K562 (cell line): ENCODE data around the gene CYS1.

ENCODE experiments used
- ARID3B ChIP-seq: fragments of 250-450 bp; sonication (Bioruptor Pico); IDR thresholded peaks from 2 replicates; pipeline ENCODE4 v1.4.0; 2020; ENCODE audit warnings: borderline replicate concordance
- ATF1 ChIP-seq, 2 experiments: fragments of 450-650 bp in 1 of 2; IDR thresholded peaks; 2 replicates each; pipeline ENCODE4 v1.6.1; 2016; ENCODE audit warnings: missing compliant biosample characterization in 1 of 2, missing genetic modification characterization in 1 of 2
- CBFB ChIP-seq: sonication (generic); formaldehyde crosslinking; IDR thresholded peaks from 2 replicates; pipeline ENCODE4 v1.4.0; 2020; ENCODE audit warnings: mild to moderate bottlenecking, missing genetic modification reagents
- CHD2 ChIP-seq: IDR thresholded peaks from 2 replicates; pipeline ENCODE4 v1.6.1; 2011; ENCODE audit warnings: low read depth, low read length
- CTCF ChIP-seq, 3 experiments: IDR thresholded peaks in 2 of 3; conservative IDR thresholded peaks in 1 of 3; 2 replicates each; pipeline ENCODE4 v1.5.1; 2011 to 2012; ENCODE audit warnings: low read length in 3 of 3, mild to moderate bottlenecking in 3 of 3, control low read depth in 2 of 3, improper control_type of control experiment in 1 of 3, inconsistent platforms in 1 of 3, low read depth in 1 of 3, mixed read lengths in 1 of 3, moderate library complexity in 1 of 3; ENCODE audit not compliant: insufficient read depth in 2 of 3
- GABPB1 ChIP-seq: sonication (generic); formaldehyde crosslinking; IDR thresholded peaks from 2 replicates; pipeline ENCODE4 v1.8.0; 2022; ENCODE audit warnings: mild to moderate bottlenecking, missing genetic modification reagents
- SMC3 ChIP-seq: conservative IDR thresholded peaks from 2 replicates; pipeline ENCODE4 v1.6.1; 2011; ENCODE audit warnings: low read depth, low read length, improper control_type of control experiment; ENCODE audit not compliant: insufficient read depth
- SP1 ChIP-seq: sonication (generic); formaldehyde crosslinking; IDR thresholded peaks from 2 replicates; pipeline ENCODE4 v1.8.1; 2022; ENCODE audit warnings: mild to moderate bottlenecking, missing genetic modification reagents
- ZBTB33 ChIP-seq: sonication (generic); formaldehyde crosslinking; IDR thresholded peaks from 2 replicates; pipeline ENCODE4 v1.8.1; 2023; ENCODE audit warnings: mild to moderate bottlenecking, missing genetic modification reagents
- ZFP36 ChIP-seq: fragments of 150-350 bp; IDR thresholded peaks from 2 replicates; pipeline ENCODE4 v1.6.1; 2018; ENCODE audit warnings: low read length, low read depth; ENCODE audit not compliant: partially characterized antibody
- TF ChIP-seq, protein P1 (sequence below): fragments of 450-650 bp; IDR thresholded peaks from 2 replicates; pipeline ENCODE4 v1.6.1; 2016; ENCODE audit warnings: borderline replicate concordance
- TF ChIP-seq, protein P2 (sequence below): sonication (generic); formaldehyde crosslinking; IDR thresholded peaks from 2 replicates; pipeline ENCODE4 v1.8.0; 2022; ENCODE audit warnings: mild to moderate bottlenecking, missing genetic modification reagents, borderline replicate concordance

DNA sequence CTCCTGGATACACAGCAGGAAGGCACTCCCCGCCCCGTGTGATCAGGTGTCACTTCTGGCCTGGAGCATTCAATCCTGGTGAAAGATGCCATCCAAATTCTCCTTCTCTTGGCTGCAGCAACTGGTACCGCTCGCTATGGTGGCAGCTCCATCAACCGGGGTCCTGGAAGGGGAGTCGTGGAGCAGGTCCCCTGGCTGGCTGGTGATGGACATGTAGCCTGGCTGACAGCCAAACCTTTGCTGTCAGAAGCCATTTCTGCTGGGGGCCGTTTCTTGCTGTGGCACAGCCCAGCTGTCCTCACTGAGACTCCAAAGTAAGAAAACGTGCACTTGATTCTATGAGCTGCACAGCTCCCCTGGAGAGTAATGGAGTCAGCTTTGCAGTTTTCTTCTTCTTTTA lies 7.1 kb upstream of the CYS1 start:
- TF ChIP-seq CTCF (IDR thresholded peaks at IDR 0.05 in 2 of 3, conservative IDR thresholded peaks at IDR 0.05 in 1 of 3; ENCODE audit: insufficient read depth in 2 of 3, low read depth in 1 of 3, low read length in 3 of 3) (no peak), SP1 (CRISPR knock-in tag) (no peak), GABPB1 (CRISPR knock-in tag) (no peak), SMC3 (no peak), CHD2 (no peak), ZBTB33 (CRISPR knock-in tag) (no peak), ATF1 (CRISPR knock-in tag; IDR thresholded peaks at IDR 0.05) (no peak), ATF1 (tag; IDR thresholded peaks at IDR 0.05) (no peak), ARID3B (no peak), ZFP36 (no peak), CBFB (CRISPR knock-in tag) (no peak)
- TF ChIP-seq, protein P1, sequence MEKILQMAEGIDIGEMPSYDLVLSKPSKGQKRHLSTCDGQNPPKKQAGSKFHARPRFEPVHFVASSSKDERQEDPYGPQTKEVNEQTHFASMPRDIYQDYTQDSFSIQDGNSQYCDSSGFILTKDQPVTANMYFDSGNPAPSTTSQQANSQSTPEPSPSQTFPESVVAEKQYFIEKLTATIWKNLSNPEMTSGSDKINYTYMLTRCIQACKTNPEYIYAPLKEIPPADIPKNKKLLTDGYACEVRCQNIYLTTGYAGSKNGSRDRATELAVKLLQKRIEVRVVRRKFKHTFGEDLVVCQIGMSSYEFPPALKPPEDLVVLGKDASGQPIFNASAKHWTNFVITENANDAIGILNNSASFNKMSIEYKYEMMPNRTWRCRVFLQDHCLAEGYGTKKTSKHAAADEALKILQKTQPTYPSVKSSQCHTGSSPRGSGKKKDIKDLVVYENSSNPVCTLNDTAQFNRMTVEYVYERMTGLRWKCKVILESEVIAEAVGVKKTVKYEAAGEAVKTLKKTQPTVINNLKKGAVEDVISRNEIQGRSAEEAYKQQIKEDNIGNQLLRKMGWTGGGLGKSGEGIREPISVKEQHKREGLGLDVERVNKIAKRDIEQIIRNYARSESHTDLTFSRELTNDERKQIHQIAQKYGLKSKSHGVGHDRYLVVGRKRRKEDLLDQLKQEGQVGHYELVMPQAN: no peak
- TF ChIP-seq, protein P2, sequence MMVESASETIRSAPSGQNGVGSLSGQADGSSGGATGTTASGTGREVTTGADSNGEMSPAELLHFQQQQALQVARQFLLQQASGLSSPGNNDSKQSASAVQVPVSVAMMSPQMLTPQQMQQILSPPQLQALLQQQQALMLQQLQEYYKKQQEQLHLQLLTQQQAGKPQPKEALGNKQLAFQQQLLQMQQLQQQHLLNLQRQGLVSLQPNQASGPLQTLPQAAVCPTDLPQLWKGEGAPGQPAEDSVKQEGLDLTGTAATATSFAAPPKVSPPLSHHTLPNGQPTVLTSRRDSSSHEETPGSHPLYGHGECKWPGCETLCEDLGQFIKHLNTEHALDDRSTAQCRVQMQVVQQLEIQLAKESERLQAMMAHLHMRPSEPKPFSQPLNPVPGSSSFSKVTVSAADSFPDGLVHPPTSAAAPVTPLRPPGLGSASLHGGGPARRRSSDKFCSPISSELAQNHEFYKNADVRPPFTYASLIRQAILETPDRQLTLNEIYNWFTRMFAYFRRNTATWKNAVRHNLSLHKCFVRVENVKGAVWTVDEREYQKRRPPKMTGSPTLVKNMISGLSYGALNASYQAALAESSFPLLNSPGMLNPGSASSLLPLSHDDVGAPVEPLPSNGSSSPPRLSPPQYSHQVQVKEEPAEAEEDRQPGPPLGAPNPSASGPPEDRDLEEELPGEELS (CRISPR knock-in tag): no peak
